HG03469 (cell line): ENCODE results near the gene MBD3L3.
"Not testable (repeated sequence)": the region's sequence is repeated elsewhere in the genome, so short reads cannot be mapped to it uniquely, and the experiment has no call there.

Source experiments
- ATAC-seq: cut with Tn5 transposase; IDR thresholded peaks from one replicate; pipeline ENCODE4 v1.9.1; 2021; ENCODE audit warnings: mild to moderate bottlenecking, moderate library complexity, moderate number of reproducible peaks; ENCODE audit not compliant: unreplicated experiment

The MBD3L3 gene

DNA sequence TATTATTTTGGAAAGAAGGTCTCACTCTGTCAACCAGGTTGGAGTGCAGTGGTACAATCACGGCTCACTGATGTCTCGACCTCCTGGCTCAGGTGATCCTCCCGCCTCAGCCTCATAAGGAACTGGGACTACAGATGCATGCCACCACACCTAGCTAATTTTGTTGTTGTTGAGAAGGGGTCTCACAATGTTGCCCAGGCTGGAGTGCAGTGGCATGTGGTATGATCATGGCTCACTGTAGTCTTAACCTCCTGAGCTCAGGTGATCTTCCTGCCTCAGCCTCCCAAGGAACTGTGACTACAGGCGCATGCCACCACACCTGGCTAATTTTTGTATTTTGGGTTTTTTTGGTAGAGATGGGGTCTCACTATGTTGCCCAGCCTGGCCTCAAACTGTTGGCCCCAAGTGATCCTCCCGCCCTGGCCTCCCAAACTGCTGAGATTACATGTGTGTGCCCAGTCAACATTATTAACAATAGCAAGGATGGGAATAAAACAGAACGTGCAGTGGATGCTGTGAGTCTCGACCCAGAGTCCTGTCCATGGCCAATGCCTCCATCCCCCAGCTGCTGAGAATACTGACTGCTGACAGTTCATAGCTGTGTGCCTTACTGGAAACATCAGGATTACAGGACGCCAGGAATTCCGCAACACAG is 5.4 kb upstream of the MBD3L3 start:
- no peak for ATAC-seq

DNA sequence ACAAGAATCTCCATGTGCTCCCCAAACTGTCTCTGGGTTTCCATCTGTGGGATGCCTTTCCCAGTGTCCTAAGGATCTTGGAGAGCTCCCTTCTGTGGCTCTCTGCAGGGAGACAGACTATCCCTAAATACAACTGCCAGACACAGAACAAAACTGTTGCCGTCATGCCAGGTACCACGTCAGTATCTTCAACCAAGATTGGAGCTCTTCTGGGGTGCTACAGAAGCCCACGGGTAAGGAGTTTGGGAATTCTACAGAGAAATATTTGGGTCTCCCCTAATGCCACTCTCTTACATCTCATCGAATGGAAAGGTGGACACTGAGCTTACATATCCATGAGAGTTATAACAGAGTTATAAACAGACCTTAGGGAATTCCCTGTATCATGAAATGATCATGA is 4.9 kb upstream of the MBD3L3 start:
- ATAC-seq: no peak

DNA sequence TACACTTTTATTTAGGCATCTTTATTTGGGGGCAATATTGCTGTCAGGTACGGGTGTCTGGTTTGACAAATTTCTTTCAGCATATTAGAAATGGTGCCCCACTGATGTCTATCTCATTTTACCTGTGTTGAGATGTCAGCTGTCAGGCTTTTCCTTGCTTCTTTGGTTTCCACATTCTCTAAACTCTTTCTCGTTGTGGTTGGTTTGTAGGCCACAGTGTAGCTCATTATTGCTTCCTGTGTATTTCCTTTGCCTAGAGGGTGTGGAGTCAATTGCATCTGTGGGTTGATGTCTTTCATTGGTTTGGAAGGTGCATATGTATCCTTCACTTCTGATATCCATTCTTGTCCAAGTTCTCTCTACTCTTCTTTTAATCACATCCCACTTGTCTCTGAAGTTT is 1.5 kb upstream of the MBD3L3 start:
- ATAC-seq: not testable (repeated sequence)

DNA sequence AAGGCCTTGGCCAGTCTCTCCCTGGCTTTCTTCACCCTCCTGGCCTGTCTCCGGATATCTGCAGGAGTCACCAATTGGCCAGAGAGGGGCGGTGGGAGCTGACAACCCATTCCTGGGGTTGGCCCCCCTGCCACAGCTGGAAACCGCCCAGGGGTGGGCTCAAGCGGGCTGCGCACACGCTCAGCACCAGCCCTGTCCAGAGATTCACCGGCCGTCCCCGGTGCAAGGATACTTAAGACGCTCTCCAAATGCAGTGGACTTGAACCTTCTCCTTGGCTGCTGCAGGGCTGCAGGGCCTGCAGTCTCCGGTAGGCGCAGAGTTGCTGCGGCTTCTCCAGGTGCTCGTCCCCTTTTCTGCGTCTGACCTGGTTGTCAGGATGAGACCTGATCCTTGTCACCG is 2.1 kb downstream of the MBD3L3 start:
- ATAC-seq: not testable (repeated sequence)

- not testable (repeated sequence) for ATAC-seq
These were observed 2.8 kb downstream of the MBD3L3 start for GRCh38 chr19:7055679-7056078.

DNA sequence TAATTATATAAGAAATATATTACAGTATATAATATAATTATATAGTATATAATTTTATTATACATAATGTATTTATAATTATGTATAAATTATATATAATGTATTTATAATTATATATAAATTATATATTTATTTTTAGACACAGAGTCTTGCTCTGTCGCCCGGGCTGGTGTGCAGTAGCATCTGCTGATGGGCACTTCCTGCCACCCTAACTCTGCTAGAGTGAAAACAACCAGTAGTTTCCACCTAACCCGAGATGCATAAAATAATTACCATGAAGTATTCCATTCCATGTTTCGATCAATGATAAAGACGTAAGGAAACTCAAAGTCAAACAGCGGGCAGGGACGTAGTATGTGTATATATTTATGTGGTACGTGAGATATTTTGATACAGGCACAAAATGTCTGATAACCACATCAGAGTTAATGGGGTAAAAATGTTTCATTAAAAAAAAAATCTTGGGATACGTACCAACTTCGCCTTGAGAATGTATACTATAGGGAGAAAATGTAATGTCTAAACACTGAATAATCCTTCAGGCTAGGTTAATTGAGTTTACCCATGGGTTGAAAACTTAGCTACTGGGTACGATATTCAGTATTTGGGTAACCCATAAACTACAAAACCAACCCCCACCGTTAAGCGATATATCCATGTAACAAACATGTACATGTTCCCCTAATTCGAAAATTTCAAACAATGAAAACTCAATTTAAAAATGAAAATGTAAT is 3.7 kb downstream of the MBD3L3 start:
- not testable (repeated sequence) for ATAC-seq

DNA sequence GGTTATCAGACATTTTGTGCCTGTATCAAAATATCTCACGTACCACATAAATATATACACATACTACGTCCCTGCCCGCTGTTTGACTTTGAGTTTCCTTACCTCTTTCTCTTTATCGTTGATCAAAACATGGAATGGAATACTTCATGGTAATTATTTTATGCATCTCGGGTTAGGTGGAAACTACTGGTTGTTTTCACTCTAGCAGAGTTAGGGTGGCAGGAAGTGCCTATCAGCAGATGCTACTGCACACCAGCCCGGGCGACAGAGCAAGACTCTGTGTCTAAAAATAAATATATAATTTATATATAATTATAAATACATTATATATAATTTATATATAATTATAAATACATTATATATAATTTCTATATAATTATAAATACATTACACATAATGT is 5.6 kb downstream of the MBD3L3 start:
- ATAC-seq: not testable (repeated sequence)

DNA sequence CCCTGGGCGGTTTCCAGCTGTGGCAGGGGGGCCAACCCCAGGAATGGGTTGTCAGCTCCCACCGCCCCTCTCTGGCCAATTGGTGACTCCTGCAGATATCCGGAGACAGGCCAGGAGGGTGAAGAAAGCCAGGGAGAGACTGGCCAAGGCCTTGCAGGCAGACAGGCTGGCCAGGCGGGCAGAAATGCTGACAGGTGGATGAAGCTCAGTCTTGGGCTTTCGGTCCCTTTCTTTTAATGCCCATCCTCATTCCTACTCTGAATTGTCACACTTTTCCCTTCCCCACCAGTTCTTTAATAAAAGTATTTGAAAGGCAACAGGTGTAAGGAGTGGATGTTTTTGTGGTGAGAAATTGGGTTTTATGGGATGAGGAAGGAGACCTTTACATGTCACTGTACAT is 7.1 kb downstream of the MBD3L3 start:
- not testable (repeated sequence) for ATAC-seq

GRCh38 chr19:7049021-7049420 is 9.5 kb downstream of the MBD3L3 start, which contains the start of gene MBD3L2:
TSS of gene MBD3L2 (plus strand) at chr19:7049321. CDS start at chr19:7049374, 53 bp downstream.
- ATAC-seq: not testable (repeated sequence)

GRCh38 chr19:7041563-7041962 is 16.9 kb downstream of the MBD3L3 start:
- not testable (repeated sequence) for ATAC-seq

DNA sequence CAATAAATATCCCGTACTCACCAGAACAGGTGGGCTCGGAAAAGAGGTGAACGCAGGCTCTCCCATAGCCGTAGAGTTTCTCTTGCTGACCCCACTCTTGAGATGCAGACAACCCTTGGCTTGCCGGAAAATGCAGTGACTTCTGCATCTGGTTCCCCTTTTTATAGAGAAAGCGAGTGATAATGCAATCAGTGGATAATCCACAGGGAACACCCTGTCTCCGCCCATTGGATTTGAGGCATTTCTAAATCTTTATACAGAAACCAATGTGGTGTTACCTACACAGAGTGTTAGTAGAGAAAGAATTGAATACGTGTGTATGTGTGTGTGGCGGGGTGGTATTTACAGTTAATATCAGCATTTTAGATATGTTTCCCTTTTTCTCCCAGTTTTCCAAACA is 18.4 kb downstream of the MBD3L3 start, which contains the start of gene MBD3L4:
Gene MBD3L4 (minus strand): TSS at position 101 of the 400 bp plus-strand sequence. CDS start 35 bp downstream, at position 66.
- ATAC-seq: not testable (repeated sequence)

GRCh38 chr19:7030278-7030677 is 28.2 kb downstream of the MBD3L3 start, which contains the start of gene MBD3L5:
TSS of gene MBD3L5 (plus strand) at chr19:7030578. CDS start at chr19:7030612, 34 bp downstream.
- not testable (repeated sequence) for ATAC-seq

DNA sequence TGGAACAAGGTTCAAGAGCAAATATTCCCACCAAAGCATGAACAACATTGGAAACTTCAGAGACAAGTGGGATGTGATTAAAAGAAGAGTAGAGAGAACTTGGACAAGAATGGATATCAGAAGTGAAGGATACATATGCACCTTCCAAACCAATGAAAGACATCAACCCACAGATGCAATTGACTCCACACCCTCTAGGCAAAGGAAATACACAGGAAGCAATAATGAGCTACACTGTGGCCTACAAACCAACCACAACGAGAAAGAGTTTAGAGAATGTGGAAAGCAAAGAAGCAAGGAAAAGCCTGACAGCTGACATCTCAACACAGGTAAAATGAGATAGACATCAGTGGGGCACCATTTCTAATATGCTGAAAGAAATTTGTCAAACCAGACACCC is 29.7 kb downstream of the MBD3L3 start:
- ATAC-seq: not testable (repeated sequence)

DNA sequence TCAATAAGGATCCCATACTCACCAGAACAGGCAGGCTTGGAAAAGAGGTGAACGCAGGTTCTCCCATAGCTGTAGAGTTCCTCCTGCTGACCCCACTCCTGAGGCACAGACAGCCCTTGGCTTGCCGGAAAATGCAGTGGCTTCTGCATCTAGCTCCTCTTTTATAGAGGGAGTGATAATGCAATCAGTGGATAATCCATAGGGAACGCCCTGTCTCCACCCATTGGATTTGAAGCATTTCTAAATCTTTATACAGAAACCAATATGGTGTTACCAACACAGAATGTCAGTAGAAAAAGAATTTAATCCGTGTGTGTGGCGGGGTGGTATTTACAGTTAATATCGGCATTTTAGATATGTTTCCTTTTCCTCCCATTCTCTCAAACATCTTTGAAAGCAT is 37.1 kb downstream of the MBD3L3 start, which contains the start of gene MBD3L2B:
Gene MBD3L2B (minus strand): TSS at position 101 of the 400 bp plus-strand sequence. CDS start 34 bp downstream, at position 67.
- ATAC-seq: not testable (repeated sequence)

DNA sequence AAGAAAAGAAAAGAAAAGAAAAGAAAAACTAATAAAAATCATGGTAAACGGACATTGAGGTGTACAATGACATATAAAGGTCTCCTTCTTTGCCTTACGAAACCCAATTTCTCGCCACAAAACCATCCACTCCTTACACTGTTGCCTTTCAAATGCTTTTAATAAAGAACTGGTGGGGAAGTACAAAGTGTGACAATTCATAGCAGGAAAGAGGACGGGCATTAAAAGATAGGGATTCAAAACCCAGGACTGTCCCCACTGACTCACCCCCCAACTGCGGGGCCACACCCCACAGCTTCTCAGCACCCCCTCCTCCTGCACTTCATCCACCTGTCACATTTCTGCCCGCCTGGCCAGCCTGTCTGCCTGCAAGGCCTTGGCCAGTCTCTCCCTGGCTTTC is 39.6 kb downstream of the MBD3L3 start:
- no peak for ATAC-seq

DNA sequence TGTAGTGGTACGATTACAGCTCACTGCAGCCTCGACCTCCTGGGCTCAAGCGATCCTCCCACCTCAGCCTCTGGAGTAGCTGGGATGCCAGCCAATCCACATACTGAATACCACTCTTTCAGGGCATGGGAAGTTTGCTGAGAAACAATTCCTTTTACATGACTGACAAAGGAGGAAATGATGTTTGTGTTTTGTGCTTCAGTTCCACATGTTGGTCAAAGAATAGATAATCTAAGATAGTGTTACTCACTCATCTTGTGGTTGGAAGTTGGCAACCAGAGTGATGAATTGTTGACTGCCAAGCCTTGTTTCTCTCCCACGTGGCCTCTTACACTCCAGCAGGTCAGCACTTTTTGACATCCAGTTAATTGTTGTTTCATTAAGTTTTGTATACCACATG is 44.8 kb downstream of the MBD3L3 start:
- no peak for ATAC-seq

DNA sequence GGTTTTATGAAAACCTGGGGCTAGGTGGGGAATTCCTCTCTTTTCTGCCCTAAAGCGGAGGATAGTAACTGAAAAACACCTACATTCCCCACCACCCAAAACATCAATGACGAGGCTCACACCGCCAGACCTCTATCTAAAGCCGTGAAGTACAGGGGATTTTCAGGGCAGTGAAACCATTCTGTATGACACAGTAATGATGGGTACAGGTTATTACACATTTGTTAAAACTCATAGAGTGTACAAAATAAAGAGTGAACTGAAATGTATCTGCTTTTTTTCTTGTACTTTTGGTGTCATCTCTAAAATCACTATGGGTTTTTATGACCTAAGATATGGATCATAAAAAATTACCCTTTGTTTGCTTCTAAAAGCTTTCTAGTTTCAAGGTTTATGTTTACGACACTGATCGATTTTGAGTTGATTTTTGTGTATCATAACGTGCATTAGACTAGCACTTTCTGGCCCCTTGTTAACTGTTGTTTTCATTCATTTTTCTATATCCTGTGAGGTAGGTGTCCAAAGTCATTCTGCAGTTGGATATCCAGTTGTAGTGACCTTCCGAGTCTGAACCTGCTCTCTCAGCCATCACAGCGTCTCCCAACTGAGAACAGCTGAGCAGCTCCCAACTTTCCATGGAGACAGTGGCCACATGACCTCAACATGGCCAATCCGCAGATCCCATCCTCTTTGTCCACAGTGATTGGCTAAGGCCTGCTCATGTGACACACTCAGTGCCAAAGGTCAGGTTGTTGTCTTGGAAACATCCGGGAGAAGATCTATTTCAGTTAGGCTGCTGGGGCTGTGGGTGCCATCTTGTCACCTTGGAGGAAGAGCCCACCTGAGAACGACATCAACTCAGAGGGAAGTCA is 47.5 kb downstream of the MBD3L3 start:
- no peak for ATAC-seq

GRCh38 chr19:7007859-7008258 is 50.6 kb downstream of the MBD3L3 start:
- no peak for ATAC-seq
